ENCODE measurements around the gene MACC1.

DNA sequence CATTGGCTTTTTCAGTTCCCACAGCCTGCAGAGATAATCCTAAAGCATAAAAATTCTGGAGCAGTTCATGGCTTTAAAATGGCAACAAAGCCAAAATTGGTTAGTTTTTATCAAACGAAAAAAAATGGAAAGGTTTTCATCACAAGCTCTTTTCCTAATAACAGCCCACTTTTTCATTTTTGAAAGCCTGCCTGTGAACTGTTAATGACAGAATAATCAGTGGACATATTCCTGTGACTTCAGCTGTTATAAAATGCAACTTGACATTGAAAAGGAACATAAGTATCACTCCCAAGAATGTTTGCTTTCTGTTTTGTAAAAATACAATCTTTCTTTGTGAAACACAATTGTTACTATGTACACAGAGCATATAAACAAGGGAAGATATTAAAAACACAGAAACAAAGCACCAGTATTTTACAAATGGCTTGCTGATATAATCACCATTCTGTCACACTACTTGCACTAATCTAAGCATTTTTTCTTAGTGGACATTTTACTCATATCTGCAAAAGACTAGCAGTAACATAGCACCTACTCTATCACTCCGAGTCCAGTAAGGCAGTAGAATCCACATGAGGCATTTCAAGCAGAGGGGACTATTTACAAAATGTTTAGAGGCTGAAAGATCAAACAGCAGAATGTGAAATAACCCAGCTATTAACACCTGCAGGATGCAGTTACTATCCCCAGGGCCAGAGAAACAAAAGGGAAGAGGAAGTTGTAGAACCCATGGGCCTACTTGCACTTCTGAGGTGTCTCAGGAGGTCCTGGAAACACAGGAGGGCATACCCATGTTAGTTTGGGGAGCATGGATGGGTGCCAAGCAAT, 26.4 kb downstream of the MACC1 start:
- TF ChIP-seq CTCF (IDR thresholded peaks at IDR 0.05) = no peak
- no peak for TF ChIP-seq POLR2A (IDR thresholded peaks at IDR 0.05)

Data from body of pancreas (tissue), 4 donors.